NK-92 treated with Interleukin-12 subunit alpha and Interleukin-12 subunit beta, amount 100 ng/mL, for 24 hours (cell line): ENCODE data around the gene RPS8.
"Not testable (repeated sequence)": the region's sequence is repeated elsewhere in the genome, so short reads cannot be mapped to it uniquely, and the experiment has no call there.

Source experiments
- DNase-seq: peaks from one replicate; lab custom pipeline; 2025; lab: John Stamatoyannopoulos, UW

The RPS8 gene

DNA sequence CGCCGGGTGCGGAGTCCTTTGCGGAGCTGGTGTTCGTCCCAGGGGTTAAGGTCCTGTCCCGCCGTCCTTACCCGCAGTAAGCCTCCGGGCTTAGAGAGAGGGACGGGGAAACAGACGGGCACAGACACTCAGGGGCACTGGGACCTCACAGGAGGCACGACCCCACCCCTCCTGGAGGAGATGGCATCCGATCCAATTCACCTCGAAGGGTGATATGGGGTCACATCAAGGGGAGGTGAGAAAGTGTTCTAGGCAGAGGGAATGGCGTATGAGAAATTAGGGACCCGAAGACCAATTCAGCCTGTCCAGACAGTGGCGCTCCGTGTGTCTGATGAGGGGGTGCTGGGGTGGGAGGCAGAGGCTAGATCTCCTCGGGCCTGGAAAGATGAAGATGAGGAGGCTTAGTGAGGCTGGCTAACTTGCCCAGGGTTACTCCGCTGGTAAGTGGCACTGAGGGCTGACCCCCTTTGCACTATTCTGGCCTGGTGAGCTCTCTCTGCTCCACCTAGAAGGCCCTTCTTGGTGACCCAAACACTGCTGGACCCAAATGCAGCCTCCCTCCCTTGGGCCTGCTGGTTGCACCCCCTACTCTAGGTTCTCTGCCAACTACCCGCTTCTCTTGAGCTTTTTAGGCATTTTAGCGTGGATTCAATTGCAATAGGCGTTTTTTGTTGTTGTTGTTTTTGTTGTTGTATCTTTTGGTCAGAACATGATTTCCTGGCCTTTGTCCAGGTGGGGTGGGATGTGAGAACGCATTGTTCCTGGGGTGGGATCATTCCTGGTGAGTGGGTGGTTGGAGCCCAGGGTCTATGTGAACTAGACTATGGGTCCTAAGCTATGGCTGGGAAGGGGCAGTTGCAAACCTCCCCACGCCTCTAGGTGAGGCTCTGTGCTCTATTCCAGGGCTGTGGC is 45.2 kb downstream of the RPS8 start:
- no peak for DNase-seq

DNA sequence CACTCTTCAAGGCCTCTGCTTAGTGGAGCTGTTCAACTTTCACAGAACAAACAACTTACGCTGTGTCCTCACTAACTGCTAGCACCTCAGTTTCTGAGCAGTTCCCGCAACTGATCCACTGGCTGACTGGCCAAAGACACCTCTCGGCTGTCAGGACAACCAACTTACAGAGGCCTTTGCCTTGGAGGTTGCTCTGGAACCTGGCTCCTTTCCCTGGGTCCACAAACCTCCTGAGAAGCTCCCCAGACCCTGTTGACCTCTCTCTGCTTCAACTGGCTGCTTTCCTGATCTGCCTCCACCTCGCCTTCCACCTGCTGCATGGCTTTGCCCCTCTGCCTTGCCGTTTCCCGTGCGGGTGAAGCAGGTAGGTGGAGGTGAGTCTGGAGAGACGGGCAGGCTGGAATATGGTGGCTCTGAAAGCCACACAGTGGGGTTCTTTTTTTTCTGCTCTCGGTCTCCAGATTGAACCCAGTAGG is 45.9 kb downstream of the RPS8 start:
- DNase-seq = no peak

DNA sequence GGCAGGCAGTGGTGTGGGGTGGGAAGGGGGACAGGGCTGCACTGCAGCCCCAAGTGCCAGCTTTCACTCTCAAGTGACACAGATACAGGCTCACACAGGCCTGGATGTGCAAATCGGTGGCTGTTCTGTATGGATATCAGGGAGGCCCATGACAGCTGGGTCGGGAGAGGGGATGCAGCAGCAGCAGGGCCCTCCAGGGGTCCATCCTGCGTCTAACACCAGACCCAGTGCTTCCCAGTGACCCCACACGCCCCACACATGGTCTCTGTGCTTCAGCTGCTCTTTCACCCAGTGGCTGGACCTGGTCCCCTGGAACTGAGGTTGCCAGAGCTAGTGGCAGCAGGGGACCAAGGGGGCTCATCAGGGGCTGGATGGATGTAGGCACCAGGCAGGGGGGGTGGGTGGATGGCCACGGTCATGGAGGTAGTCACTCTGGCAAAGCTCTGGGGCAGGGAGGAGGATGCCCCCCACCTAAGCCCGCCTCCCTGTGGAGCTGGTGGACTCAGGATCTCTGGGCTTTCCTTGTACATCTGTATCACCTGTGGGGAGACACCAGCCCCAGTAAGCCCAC is 46.9 kb downstream of the RPS8 start:
- DNase-seq = no peak

DNA sequence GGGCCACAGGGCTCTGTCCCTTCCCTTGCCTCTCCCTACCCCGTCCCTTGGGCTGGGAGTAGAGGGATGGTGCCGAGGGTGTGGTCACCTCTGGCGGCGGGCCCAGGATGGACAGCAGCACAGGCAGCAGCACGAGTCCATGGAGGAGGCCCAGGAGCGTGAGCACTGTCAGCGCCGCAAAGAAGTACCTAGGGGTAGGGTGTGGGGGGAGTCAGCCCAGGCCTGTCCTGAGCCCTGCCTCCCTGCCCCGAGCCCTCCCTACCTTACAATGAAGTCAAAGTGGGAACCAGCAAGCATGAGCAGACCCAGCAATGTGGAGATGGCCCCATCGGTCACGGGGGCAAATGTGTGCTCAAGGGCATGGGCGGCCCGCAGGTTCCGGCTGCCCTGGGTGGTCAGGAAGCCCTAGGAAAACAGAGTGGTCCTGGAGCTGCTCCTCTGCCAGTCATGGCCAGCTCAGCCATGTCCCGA is 47.7 kb downstream of the RPS8 start:
- no peak for DNase-seq

DNA sequence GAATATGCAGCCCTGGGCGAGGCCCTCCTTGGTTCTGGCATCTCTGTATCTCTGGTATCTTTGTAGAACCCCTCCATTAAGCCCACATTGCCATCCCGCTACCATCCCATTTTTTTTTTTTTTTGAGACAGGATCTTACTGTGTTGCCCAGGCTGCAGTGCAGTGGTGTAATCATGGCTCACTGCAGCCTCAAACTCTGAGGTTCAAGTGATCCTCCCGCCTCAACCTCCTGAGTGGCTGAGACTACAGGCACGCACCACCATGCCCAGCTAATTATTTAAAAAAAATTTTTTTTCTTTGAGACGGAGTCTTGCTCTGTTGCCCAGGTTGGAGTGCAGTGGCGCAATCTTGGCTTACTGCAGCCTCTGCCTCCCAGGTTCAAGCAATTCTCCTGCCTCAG is 49.1 kb downstream of the RPS8 start:
- DNase-seq = not testable (repeated sequence)

DNA sequence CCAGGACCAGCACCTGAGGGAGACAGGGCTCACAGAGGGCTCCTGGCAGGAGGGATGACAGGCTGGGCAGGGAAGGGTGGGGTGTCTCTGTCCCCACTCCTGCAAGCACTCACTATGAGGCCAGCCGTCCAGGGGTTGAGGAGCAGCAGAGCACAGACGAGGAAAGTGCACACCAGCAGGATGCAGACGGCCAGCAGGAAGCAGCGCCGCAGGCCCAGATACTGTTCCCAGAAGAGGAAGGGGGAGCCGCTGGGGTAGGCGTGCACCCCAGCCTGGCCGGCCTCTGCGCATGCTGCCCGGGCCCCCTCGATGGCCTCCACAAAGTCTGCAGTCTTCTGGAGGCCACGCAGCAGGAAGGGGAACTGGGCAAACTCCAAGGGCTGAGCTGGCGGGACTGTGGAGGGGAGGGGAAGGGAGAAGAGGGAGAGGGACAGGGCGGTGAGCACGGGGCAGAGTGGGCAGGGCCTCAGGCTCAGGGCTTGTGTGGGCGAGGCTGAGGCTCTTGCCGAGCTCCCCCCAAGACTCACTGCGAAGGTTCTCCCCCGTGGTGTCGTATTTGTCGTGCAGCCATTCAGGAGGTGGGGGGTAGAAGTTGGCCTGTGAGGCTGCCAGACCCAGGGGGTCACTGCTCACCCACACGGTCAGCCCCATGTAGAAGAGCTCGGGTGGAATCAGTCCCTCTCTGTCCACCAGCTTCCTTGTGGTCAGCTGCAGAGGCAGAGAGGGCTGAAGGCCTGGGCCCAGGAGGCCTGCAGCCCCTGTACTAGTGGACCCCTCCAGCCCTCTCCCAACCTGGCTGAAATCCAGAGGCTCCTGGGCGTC is 51.2 kb downstream of the RPS8 start:
- DNase-seq = no peak

DNA sequence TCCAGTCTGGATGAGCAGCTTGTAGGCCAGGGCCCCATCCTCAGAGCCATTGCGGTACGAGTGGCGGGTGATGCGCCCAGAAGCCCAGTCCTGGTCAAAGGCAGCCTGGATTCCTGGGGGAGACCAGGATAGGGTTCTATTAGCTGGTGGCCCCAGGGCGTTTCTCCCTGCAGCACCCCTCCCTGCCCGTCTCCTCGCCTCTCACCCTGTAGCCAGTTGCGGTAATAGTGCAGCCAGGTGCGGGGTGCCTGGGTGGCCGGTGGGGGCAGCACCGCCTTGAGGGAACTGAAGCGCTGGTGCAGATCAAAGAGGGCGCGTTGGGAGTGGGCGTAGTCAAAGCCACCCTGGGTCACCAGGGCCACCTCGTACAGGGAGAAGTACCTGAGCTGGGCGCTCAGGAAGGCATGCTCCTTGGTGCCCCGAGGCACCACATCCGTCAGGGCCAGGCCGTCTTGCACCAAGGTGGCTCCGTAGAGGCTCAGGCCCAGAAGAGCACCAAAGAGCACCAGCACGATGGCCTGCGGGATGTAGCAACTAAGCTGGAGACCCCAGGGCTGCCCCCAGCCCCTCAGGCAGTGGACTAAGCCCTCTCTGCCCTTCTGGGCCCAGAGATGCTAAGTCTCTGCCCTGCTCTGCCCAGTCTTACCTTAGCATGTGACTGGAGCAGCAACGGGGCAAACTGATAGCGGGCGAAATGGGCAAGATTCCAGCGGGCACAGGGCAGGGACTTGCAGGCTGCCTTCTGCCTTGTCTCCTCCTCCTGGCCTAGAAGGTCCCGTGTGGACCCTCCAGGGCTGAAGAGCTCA is 52.1 kb downstream of the RPS8 start:
- DNase-seq = no peak

DNA sequence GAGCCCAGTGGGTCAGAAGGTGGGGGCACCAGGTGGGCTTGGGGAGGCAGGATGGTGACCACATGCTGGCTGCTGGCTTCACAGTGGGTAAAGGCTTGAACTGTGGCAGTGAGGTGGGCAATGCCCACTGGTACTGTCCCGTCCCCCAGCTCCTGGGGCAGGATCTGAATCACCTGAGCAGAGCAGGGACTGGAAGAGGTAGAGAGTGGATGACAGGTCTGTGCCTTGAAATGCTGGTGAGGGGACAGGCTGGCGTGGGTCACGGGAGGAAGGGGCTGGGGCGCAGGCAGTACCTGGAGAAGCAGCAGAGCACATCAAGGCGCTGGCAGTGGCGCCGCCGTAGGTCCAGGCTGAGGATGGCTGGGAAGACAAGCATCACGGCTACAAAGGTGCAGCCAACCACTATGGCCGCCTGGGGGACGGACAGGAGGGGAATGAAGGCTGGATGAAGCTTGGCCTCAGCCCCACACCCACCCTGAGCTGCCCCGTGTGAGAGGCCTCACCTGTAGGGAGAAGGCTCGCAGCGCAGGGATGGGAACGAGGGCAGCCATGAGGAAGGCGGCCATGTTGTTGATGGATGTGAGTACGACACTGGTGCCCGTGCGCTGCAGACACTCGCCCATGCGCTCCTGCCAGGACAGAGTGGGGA is 52.8 kb downstream of the RPS8 start:
- DNase-seq = no peak
